ENCODE measurements around the gene MPL. TPM values are rescaled to one million over a fixed set of nuclear protein-coding genes. Genes with fewer than 3 reads are reported as not detected.
A peak's percentile ranks its signal among the peaks of the same experiment; 100 is the strongest.

MPL gene
- total RNA-seq, 1 experiment from 2014 or later = not detected

DNA sequence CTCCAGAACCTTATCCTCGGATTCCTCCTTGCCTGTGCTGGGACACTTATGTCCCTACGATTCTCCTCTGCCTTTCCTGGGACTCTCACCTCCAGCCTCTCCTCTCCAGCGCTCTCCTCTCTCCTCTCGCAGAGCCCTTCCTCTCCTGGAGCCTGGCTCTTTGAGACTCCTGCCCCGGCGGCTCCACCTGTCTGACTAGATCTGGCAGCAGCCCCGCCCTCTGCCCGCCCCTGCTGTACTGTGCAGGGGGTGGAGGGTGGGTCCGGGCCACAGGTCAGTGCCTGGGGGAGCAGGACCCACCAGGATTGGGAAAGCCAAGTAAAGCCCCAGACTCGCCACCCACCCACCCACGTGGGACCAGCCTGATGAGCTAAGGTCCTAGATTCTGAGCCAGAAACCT, 28.6 kb downstream of the MPL start:
- no peak overlapping the region for H3K27ac ChIP-seq (ENCODE audit: low read depth, low read length, poor library complexity, severe bottlenecking)
- H3K4me1 ChIP-seq (ENCODE audit: insufficient read depth, low read length, poor library complexity, severe bottlenecking) = peaks cover 12% of the 10 kb centered on the region
- no peak for DNase-seq (ENCODE audit: low spot score)
- no TSS peak for BruUV-seq (replicated peaks)
- no peak overlapping the region for H3K4me3 ChIP-seq (ENCODE audit: low read depth, low read length, poor library complexity, severe bottlenecking)
- H3K27me3 ChIP-seq (replicated peaks; ENCODE audit: insufficient read depth, low read depth, low read length, poor library complexity) = no peaks in the 10 kb centered on the region
- CTCF ChIA-PET = no interaction called here
- H3K36me3 ChIP-seq (ENCODE audit: insufficient read depth, low read length, poor library complexity, severe bottlenecking) = peaks cover 38% of the 10 kb centered on the region
- no peaks in the 10 kb centered on the region for H3K9me3 ChIP-seq (ENCODE audit: low read depth, low read length, poor library complexity, severe bottlenecking)
- no peak for TF ChIP-seq EZH2 (IDR thresholded peaks at IDR 0.05; ENCODE audit: borderline replicate concordance, low read depth, low read length, poor library complexity, severe bottlenecking)
- TF ChIP-seq, protein P1, sequence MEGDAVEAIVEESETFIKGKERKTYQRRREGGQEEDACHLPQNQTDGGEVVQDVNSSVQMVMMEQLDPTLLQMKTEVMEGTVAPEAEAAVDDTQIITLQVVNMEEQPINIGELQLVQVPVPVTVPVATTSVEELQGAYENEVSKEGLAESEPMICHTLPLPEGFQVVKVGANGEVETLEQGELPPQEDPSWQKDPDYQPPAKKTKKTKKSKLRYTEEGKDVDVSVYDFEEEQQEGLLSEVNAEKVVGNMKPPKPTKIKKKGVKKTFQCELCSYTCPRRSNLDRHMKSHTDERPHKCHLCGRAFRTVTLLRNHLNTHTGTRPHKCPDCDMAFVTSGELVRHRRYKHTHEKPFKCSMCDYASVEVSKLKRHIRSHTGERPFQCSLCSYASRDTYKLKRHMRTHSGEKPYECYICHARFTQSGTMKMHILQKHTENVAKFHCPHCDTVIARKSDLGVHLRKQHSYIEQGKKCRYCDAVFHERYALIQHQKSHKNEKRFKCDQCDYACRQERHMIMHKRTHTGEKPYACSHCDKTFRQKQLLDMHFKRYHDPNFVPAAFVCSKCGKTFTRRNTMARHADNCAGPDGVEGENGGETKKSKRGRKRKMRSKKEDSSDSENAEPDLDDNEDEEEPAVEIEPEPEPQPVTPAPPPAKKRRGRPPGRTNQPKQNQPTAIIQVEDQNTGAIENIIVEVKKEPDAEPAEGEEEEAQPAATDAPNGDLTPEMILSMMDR (conservative IDR thresholded peaks at IDR 0.05; ENCODE audit: low read depth, low read length) = no peak
- POLR2A ChIA-PET (ENCODE audit: low non-redundant PET) = no interaction called here
- intact Hi-C loops (cut with micrococcal nuclease; ENCODE audit: unreplicated experiment) = no loop called here

DNA sequence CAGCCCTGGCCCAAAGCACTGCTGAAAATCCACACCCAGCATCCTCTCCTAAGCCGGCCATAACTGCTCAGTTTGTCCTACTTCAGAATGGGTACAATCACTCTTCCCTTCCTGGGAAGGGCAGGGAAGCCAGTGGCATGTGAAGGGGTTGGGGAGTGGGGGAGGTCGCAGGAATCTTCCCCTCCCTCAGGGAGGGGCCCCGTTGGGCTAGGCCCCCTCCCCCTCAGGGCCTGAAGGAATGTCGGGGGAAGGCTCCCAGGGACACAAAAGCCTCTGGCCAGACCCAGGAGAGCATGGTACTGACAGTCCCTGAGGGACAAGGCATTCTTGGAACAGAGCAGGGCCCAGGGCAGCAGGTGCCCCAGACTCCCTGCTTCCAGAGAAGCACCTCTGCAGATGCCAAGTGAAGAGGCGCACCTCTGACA, 29.0 kb downstream of the MPL start:
- BruUV-seq (replicated peaks) = no TSS peak
- Histone ChIP-seq H3K4me1 (ENCODE audit: insufficient read depth, low read length, poor library complexity, severe bottlenecking) (peaks cover 8% of the 10 kb centered on the region), H3K27ac (ENCODE audit: low read depth, low read length, poor library complexity, severe bottlenecking) (peak overlapping the region; percentile 89), H3K27me3 (replicated peaks; ENCODE audit: insufficient read depth, low read depth, low read length, poor library complexity) (no peaks in the 10 kb centered on the region), H3K9me3 (ENCODE audit: low read depth, low read length, poor library complexity, severe bottlenecking) (no peaks in the 10 kb centered on the region), H3K4me3 (ENCODE audit: low read depth, low read length, poor library complexity, severe bottlenecking) (peak overlapping the region; percentile 70), H3K36me3 (ENCODE audit: insufficient read depth, low read length, poor library complexity, severe bottlenecking) (peaks cover 34% of the 10 kb centered on the region)
- ChIA-PET CTCF (no interaction called here), POLR2A (ENCODE audit: low non-redundant PET) (no interaction called here)
- intact Hi-C loops (cut with micrococcal nuclease; ENCODE audit: unreplicated experiment) = no loop called here
- no peak for DNase-seq (ENCODE audit: low spot score)
- TF ChIP-seq, protein P1 (conservative IDR thresholded peaks at IDR 0.05; ENCODE audit: low read depth, low read length) = no peak
- TF ChIP-seq EZH2 (IDR thresholded peaks at IDR 0.05; ENCODE audit: borderline replicate concordance, low read depth, low read length, poor library complexity, severe bottlenecking) = no peak

DNA sequence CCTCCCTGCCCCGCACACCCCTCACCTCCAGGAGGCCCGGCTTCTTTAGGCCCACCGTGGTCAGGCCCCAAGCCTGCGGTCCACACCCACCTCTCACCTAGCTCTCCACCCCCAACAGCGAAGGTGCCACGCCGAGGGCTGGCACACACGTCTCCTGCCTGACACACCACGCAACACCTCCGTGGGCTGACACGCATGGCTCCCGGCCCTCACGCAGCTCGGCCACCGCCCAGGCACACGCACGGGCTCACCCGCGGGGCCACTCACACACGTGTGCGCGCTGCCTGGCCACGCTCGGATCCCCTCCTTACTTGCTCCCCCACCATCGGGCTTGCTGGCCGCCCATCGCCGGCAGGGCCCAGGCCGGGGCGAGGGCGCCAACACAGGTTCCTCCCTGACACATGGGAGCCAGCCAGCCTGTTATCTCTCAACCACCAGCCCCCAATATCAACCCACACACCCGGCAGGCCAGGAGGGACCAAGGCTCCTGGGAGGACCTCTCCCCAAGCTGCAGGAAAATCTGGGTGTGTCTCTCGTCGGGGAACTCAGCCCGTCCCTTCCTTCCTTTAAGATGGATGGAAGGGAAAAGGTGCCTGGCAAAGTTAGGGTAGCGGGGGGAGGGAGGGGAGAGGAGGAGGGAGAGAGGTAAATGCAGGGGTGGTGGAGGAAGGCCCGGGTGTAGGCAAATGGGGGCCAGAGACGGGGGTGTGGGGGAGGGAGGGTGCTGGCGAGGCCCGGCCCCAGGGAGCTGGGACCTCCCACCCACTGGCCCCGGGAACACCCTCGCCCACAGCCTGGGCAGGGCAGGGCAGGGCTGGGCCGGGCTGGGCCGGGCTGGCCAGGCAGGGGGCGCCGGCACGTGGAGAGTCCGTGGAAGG, 29.6 kb downstream of the MPL start:
- Histone ChIP-seq H3K36me3 (ENCODE audit: insufficient read depth, low read length, poor library complexity, severe bottlenecking) (peaks cover 27% of the 10 kb centered on the region), H3K9me3 (ENCODE audit: low read depth, low read length, poor library complexity, severe bottlenecking) (no peaks in the 10 kb centered on the region), H3K27me3 (replicated peaks; ENCODE audit: insufficient read depth, low read depth, low read length, poor library complexity) (no peaks in the 10 kb centered on the region), H3K4me3 (ENCODE audit: low read depth, low read length, poor library complexity, severe bottlenecking) (peak overlapping the region; percentile 70), H3K4me1 (ENCODE audit: insufficient read depth, low read length, poor library complexity, severe bottlenecking) (peaks cover 6% of the 10 kb centered on the region), H3K27ac (ENCODE audit: low read depth, low read length, poor library complexity, severe bottlenecking) (peak overlapping the region; percentile 89)
- POLR2A ChIA-PET (ENCODE audit: low non-redundant PET) = no interaction called here
- intact Hi-C loops (cut with micrococcal nuclease; ENCODE audit: unreplicated experiment) = no loop called here
- CTCF ChIA-PET = interaction anchor here (0.5 to 1.0 kb wide), 3 partner anchors 9 to 140 kb away, joined by 3 to 13 read pairs (median 4); partner anchors contain the start of gene CDC20
- no TSS peak for BruUV-seq (replicated peaks)
- peak; percentile 35 for DNase-seq (ENCODE audit: low spot score)
- TF ChIP-seq, protein P1 (conservative IDR thresholded peaks at IDR 0.05; ENCODE audit: low read depth, low read length) = no peak
- no peak for TF ChIP-seq EZH2 (IDR thresholded peaks at IDR 0.05; ENCODE audit: borderline replicate concordance, low read depth, low read length, poor library complexity, severe bottlenecking)

All from A673 (cell line).